Retina (tissue), 1 donor: ENCODE results near the gene CAPRIN2.

Experiments used
- DNase-seq: peaks from one replicate; pipeline ENCODE4 v3.0.0-alpha.2; 2016

Gene CAPRIN2

GRCh38 chr12:30754750-30755394 lies at the start of gene CAPRIN2:
Gene CAPRIN2, minus strand, starts transcription at chr12:30754951. Its CDS starts 1,431 bp downstream, at chr12:30753520.
- peak; percentile 92 for DNase-seq

DNA sequence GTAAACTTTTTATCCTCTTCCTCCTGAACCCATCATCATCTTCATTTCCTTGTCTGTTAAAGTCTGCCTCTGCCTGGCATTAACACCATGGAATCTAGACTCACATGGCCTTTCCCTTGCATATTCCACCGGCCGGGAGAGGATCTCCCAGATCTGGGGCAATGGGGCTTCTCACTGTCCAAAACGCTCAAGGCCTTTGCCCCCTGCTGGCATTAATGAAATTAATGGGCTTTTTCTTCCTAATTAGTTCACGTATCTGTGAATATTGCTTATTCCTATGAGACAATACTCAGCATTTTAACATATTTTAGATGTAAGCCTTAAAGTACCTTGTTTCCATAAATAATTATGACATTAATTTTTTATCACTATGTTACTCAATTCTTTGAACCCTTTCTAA lies 42.9 kb upstream of the CAPRIN2 start:
- DNase-seq: peak; percentile 22

- DNase-seq: peak; percentile 43
Observed at GRCh38 chr12:30796891-30797371, 42.2 kb upstream of the CAPRIN2 start.

DNA sequence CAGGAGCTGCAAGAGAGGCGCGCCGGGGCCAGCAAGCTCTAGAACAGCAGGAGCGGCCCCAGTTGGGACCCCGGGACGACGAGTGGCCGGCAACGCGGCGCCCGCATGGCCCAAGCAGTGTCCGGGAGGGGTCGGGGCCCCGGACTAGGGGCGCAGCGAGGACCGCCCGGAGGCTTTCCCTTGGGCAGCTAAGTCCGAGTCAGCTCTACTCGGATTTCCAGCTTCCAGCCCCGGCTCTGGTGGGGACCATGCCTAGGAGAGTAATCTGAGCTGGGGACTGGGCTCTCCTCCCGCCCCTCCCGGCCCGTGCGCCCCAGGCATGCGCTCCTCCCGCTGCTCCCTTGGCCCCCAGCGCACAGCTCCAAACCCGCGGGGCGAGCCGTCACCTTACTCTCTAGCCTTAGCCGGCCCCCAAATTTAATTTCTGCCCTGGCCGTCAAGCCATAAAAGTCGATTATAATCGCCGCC lies 41.6 kb upstream of the CAPRIN2 start:
- no peak for DNase-seq

DNA sequence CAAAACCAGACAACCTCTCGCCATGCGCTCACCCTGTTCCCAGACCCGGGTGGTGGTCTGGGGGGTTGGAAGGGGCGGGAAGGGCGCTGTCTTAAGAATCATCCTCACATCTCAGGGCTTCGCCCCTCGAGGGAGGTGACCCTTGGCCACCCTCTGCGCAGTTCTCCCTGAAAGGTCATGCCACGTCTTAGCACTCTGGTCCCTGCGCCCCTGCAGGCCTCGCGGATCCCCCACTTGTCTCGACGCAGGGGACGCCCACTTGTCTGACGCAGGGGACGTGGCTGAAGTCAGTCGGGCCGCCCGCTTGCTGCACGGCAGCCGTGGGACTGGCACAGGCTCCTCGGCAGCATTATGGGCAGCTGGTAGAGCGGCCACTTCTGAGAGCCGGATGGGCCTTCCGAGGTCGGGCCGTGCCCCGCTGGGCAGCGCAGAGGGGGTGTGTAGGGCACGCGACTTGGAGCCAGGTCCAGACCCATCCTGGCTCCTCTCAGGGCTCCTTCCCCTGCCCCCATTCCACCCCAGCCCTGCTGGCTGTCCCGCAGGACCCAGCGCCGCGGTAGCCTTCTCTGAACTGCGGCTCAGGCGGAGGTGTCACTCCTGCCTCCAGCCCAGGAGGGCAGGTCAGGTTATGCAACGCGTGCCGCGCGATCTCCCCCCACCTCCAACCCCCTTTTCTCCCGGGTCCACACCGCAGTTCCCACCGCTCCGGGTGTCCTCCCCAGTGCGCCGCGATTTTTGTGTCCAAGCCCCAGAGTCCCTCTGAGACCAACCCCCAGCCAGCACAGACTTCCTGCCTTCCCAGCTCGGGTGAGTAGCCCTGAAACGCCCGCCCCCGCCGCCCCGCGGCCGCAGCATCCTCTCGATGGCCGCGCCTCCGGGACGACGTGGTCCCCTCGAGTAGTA lies 40.9 kb upstream of the CAPRIN2 start:
- DNase-seq: peak; percentile 82

DNA sequence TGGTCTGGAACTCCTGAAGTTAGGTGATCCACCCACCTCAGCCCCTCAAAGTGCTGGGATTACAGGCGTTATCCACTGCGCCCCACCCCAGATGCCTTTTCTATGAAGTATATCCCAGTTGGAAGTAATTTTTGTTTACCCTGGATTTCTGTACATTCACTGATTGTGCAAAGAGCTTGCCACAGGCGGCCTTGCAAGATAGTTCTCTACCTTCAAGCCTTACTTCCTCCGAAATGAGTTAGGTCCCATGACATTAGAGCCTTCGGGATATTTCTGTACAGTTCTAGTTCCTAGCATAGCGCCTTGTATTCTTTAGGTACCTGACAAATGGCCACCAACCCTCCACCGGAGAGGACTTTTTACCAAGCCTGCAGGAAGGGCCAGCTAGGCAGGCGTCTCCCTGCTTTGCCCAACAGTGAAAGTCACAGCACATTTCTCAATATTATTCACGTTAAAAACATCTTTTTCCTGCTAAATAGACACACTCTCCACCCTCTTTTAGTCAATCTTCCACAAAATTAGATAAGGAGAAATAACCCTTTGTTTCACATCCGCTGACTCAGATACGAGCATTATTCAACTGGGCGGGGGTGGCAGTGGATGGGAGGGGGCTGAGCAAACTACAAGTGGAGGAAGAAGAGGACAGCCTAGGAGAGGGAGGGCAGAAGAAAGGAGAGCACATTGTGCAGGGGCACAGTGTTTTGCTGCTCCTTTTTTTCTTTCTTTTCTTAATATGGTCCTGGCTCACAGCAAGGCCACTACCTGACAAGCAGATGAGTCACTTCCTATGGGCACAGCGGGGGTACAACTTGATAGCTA lies 40.0 kb upstream of the CAPRIN2 start:
- no peak for DNase-seq

DNA sequence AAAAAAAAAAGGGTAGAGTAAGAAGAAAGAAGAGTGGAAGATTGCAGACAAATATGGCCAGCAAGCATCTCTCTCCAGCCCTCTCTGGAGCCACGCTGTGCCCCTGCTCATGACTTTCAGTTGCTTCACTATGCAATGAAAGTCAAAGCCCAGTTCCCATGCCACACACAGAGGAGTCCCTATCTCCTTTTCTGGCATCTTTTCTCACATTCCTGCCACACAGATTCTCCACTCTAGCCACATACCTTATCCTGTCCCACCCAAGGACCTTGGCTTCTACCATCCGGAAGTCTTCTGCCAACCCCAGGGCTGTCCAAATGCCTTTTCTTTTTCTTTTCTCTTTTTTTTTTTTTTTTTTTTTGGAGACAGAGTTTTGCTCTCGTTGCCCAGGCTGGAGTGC lies 39.3 kb upstream of the CAPRIN2 start:
- no peak for DNase-seq

DNA sequence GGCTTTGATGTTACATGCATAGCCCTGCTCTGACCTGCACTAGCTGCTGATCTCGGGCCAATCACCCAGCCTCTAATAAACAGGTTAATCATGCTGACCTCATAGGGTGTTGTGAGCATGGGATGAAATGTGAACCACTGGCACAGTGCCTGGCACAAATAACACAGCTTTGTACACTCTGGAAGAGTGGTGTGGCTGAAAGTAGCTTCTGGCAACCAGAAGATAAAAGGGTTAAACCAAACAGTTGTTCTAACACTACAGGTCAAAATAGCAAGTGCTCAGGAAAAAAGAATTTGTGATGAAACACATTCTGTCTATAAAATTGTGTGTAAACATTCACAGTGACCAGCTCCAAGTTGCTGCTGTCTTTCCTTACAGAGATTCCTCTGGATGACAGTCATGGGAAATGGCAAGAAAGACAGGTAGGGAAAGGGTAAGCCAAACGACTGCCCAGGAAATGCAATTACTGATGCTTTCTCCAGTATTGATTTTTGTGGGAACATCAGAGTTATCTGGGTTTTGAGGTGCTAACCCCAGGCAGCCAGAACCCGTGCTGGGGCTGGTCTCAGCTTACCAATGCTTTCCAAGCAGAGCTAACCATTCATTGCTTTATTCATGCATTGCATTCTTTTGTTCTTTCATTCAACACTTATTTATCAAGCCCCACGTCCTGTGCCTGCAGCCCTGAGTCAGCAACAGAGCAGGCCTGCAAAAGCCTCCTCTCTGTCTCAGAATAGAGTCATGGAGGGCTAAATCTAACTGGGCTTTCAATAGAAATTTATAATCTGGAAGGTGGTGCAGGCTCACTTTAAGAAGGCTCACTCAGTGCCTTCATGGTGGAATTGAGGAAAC lies 38.1 kb upstream of the CAPRIN2 start:
- peak; percentile 10 for DNase-seq

GRCh38 chr12:30792085-30792484 lies 37.3 kb upstream of the CAPRIN2 start:
- no peak for DNase-seq

DNA sequence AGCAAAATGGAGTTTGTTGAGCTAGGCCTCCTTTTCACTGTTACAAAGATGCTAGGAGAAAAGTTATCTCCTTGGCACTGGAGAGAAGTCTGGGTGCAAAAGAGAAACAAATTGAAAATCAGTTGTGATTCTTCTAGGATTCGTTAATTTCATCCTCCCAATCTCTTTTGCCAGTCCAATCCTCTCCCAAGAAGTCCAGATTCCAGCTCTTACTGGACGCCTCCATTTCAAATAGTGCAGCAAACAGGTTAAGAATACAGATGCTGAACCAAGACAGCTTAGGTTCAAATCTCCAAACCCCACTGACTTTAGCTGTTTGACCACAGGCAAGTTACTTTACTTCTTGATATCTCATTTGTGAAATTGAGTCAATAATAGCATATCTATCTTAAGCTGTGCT lies 34.0 kb upstream of the CAPRIN2 start:
- DNase-seq: no peak

GRCh38 chr12:30785630-30786029 lies 30.9 kb upstream of the CAPRIN2 start:
- no peak for DNase-seq

GRCh38 chr12:30784508-30784907 lies 29.8 kb upstream of the CAPRIN2 start:
- no peak for DNase-seq

- no peak for DNase-seq
Observed at GRCh38 chr12:30783946-30784345, 29.2 kb upstream of the CAPRIN2 start.

DNA sequence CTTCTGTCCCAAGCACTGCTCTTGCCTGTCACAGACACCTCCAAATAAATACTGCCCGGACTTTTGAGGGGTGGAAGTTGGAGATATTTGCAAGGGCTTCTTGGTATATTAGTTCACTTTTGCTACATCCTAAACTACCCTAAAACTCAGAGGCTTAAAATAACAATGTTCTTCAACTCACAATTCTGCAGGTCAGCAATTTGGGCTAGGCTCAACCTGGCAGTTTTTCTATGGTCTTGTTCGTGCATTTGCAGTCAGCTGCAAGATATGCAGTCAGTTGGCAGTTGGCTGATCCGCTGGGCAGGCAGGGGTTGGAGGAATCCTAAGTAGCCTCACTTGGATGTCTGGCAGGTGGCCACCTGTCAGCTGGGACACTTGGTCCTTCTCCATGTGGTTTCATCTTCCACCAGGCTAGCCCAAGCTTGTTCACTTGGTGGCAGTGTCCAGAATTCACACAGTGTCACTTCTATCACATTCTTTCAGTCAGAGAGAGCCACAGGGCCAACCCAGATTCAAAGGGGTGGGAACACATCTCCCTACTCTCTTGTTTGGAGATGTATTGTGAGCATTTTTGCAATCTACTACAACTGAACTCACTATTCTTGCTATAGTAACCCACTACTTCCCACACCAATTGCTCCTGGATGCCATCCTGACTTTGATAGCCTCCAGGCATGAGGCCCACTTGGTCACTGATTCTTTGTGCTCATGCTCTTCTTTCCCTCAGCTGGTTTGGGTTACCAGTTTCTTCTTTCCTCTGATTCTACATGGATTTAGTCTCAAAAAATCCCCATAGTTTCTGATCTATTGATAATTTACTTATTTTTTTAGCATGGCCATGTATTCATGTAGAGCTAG lies 27.8 kb upstream of the CAPRIN2 start:
- DNase-seq: no peak

DNA sequence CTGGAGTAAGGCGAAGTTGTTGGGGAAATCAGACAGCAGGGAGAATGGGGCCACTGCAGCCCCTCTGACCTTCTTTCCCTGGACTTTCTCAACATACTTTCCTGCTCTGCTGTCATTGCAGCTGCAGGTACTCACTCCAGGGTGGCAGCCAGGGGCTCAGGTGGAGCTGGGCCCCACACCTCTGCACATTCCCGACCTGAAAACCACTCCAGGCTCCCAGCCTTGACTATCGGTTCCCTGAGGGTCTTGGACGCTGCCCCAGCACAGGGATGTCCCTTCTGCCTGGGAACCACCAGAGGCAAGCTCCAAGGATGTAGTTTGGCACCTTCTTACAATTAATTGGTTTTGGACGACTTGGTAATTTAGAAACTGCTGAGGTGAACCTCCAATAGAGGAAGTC lies 24.8 kb upstream of the CAPRIN2 start:
- DNase-seq: no peak

GRCh38 chr12:30779178-30779577 lies 24.4 kb upstream of the CAPRIN2 start:
- DNase-seq: no peak

- DNase-seq: no peak
Observed at GRCh38 chr12:30774599-30774998, 19.8 kb upstream of the CAPRIN2 start.

DNA sequence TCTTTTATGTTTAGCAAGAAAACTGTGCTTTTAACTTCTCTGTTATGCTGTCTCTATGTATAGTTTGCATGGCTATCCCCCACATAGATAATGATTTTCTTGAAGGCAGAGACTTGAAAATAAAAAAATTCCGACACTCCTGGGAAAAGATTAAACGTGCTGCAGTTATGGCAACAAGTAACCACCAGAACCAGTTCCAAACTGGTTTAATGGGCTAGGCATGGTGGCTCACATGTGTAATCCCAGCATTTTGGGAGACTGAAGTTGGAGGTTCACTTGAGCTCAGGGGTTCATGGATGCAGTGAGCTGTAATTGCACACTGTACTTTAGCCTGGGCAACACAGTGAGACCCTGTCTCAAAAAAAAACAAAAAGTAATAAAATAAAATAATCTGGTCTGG lies 15.1 kb upstream of the CAPRIN2 start:
- no peak for DNase-seq

GRCh38 chr12:30764251-30764650 lies 9.5 kb upstream of the CAPRIN2 start:
- DNase-seq: no peak

GRCh38 chr12:30763053-30763452 lies 8.3 kb upstream of the CAPRIN2 start:
- no peak for DNase-seq

- no peak for DNase-seq
Observed at GRCh38 chr12:30761730-30762129, 7.0 kb upstream of the CAPRIN2 start.
